ENCODE results near the gene GNA12.

The GNA12 gene

GRCh38 chr7:2844153-2845033 is at the start of gene GNA12:
Gene GNA12, minus strand, starts transcription at chr7:2844308. Its CDS starts 147 bp downstream, at chr7:2844161.
- Mint-ChIP-seq H3K4me3 (peak within 1 kb of the TSS; percentile 91), H3K9me3 (no peaks in the 10 kb centered on the region), H3K27ac (peak within 1 kb of the TSS; percentile 87), H3K36me3 (peaks cover 12% of the 10 kb centered on the region), H3K4me1 (peaks cover 31% of the 10 kb centered on the region), H3K27me3 (no peaks in the 10 kb centered on the region)
- DNase-seq (ENCODE audit: low spot score in 2 of 2) (peak; percentile 96 to 98), ATAC-seq (ENCODE audit: low read depth) (peak; percentile 90)

- no peak for DNase-seq (ENCODE audit: low spot score in 2 of 2)
Measured at GRCh38 chr7:2893411-2893861, 49.3 kb upstream of the GNA12 start.

GRCh38 chr7:2892549-2892948 is 48.4 kb upstream of the GNA12 start:
- Mint-ChIP-seq H3K4me1 (peaks cover 28% of the 10 kb centered on the region), H3K36me3 (no peaks in the 10 kb centered on the region), H3K4me3 (peak overlapping the region; percentile 39), H3K27me3 (peaks cover 2% of the 10 kb centered on the region), H3K27ac (no peak overlapping the region), H3K9me3 (no peaks in the 10 kb centered on the region)
- DNase-seq (ENCODE audit: low spot score in 2 of 2) (no peak), ATAC-seq (ENCODE audit: low read depth) (no peak)

More at GRCh38 chr7:2893411-2893861, 49.3 kb upstream of the GNA12 start:
- Mint-ChIP-seq H3K27ac (peak overlapping the region; percentile 89), H3K36me3 (no peaks in the 10 kb centered on the region), H3K4me1 (peaks cover 28% of the 10 kb centered on the region), H3K4me3 (peak overlapping the region; percentile 46), H3K27me3 (peaks cover 2% of the 10 kb centered on the region), H3K9me3 (no peaks in the 10 kb centered on the region)
- no peak for ATAC-seq (ENCODE audit: low read depth)

- H3K27ac Mint-ChIP-seq = no peak overlapping the region
Measured at GRCh38 chr7:2887816-2888215, 43.7 kb upstream of the GNA12 start.

GRCh38 chr7:2886900-2887299 is 42.8 kb upstream of the GNA12 start:
- no peak overlapping the region for H3K4me3 Mint-ChIP-seq
- peak overlapping the region; percentile 45 for H3K27ac Mint-ChIP-seq

More at GRCh38 chr7:2887816-2888215, 43.7 kb upstream of the GNA12 start:
- H3K27me3 Mint-ChIP-seq = peaks cover 2% of the 10 kb centered on the region
- H3K4me3 Mint-ChIP-seq = no peak overlapping the region
- DNase-seq (ENCODE audit: low spot score in 2 of 2) = no peak
- H3K4me1 Mint-ChIP-seq = peaks cover 10% of the 10 kb centered on the region
- no peak for ATAC-seq (ENCODE audit: low read depth)
- no peaks in the 10 kb centered on the region for H3K9me3 Mint-ChIP-seq
- no peaks in the 10 kb centered on the region for H3K36me3 Mint-ChIP-seq

GRCh38 chr7:2886391-2886790 is 42.3 kb upstream of the GNA12 start:
- no peak for DNase-seq (ENCODE audit: low spot score in 2 of 2)
- Mint-ChIP-seq H3K4me1 (peaks cover 6% of the 10 kb centered on the region), H3K27me3 (peaks cover 2% of the 10 kb centered on the region), H3K36me3 (no peaks in the 10 kb centered on the region), H3K27ac (peak overlapping the region; percentile 45), H3K9me3 (no peaks in the 10 kb centered on the region), H3K4me3 (no peak overlapping the region)
- no peak for ATAC-seq (ENCODE audit: low read depth)

More at GRCh38 chr7:2886900-2887299, 42.8 kb upstream of the GNA12 start:
- H3K27me3 Mint-ChIP-seq = peaks cover 2% of the 10 kb centered on the region
- H3K4me1 Mint-ChIP-seq = peaks cover 6% of the 10 kb centered on the region
- H3K36me3 Mint-ChIP-seq = no peaks in the 10 kb centered on the region
- ATAC-seq (ENCODE audit: low read depth) (peak; percentile 83), DNase-seq (ENCODE audit: low spot score in 2 of 2) (peak; percentile 42 to 55)
- no peaks in the 10 kb centered on the region for H3K9me3 Mint-ChIP-seq

GRCh38 chr7:2884161-2884560 is 40.1 kb upstream of the GNA12 start:
- no peaks in the 10 kb centered on the region for H3K27me3 Mint-ChIP-seq
- no peaks in the 10 kb centered on the region for H3K9me3 Mint-ChIP-seq
- no peak overlapping the region for H3K27ac Mint-ChIP-seq
- H3K36me3 Mint-ChIP-seq = no peaks in the 10 kb centered on the region
- H3K4me3 Mint-ChIP-seq = no peak overlapping the region
- H3K4me1 Mint-ChIP-seq = peaks cover 11% of the 10 kb centered on the region
- ATAC-seq (ENCODE audit: low read depth) = no peak
- no peak for DNase-seq (ENCODE audit: low spot score in 2 of 2)

- H3K27ac Mint-ChIP-seq = no peak overlapping the region
- ATAC-seq (ENCODE audit: low read depth) (no peak), DNase-seq (ENCODE audit: low spot score in 2 of 2) (no peak)
- no peak overlapping the region for H3K4me3 Mint-ChIP-seq
- peaks cover 18% of the 10 kb centered on the region for H3K4me1 Mint-ChIP-seq
- no peaks in the 10 kb centered on the region for H3K27me3 Mint-ChIP-seq
- no peaks in the 10 kb centered on the region for H3K9me3 Mint-ChIP-seq
- no peaks in the 10 kb centered on the region for H3K36me3 Mint-ChIP-seq
Measured at GRCh38 chr7:2883101-2883500, 39.0 kb upstream of the GNA12 start.

GRCh38 chr7:2882111-2882510 is 38.0 kb upstream of the GNA12 start:
- peaks cover 18% of the 10 kb centered on the region for H3K4me1 Mint-ChIP-seq
- no peak overlapping the region for H3K4me3 Mint-ChIP-seq
- no peaks in the 10 kb centered on the region for H3K36me3 Mint-ChIP-seq
- H3K27ac Mint-ChIP-seq = no peak overlapping the region
- H3K27me3 Mint-ChIP-seq = no peaks in the 10 kb centered on the region
- no peaks in the 10 kb centered on the region for H3K9me3 Mint-ChIP-seq
- ATAC-seq (ENCODE audit: low read depth) = no peak
- no peak for DNase-seq (ENCODE audit: low spot score in 2 of 2)

- H3K27ac Mint-ChIP-seq = no peak overlapping the region
- H3K4me1 Mint-ChIP-seq = peaks cover 15% of the 10 kb centered on the region
- ATAC-seq (ENCODE audit: low read depth) (no peak), DNase-seq (ENCODE audit: low spot score in 2 of 2) (no peak)
- H3K36me3 Mint-ChIP-seq = no peaks in the 10 kb centered on the region
- H3K27me3 Mint-ChIP-seq = no peaks in the 10 kb centered on the region
- no peaks in the 10 kb centered on the region for H3K9me3 Mint-ChIP-seq
- H3K4me3 Mint-ChIP-seq = no peak overlapping the region
Measured at GRCh38 chr7:2880874-2881533, 36.9 kb upstream of the GNA12 start.

- Mint-ChIP-seq H3K9me3 (no peaks in the 10 kb centered on the region), H3K4me1 (peaks cover 18% of the 10 kb centered on the region), H3K36me3 (no peaks in the 10 kb centered on the region), H3K27me3 (no peaks in the 10 kb centered on the region), H3K27ac (no peak overlapping the region), H3K4me3 (no peak overlapping the region)
- DNase-seq (ENCODE audit: low spot score in 2 of 2) = no peak
- ATAC-seq (ENCODE audit: low read depth) = no peak
Measured at GRCh38 chr7:2880051-2880450, 35.9 kb upstream of the GNA12 start.

GRCh38 chr7:2879354-2879753 is 35.2 kb upstream of the GNA12 start:
- Mint-ChIP-seq H3K27ac (no peak overlapping the region), H3K36me3 (no peaks in the 10 kb centered on the region), H3K27me3 (no peaks in the 10 kb centered on the region), H3K4me1 (peaks cover 18% of the 10 kb centered on the region), H3K9me3 (no peaks in the 10 kb centered on the region), H3K4me3 (no peak overlapping the region)
- no peak for ATAC-seq (ENCODE audit: low read depth)
- DNase-seq (ENCODE audit: low spot score in 2 of 2) = no peak

GRCh38 chr7:2878306-2878705 is 34.2 kb upstream of the GNA12 start:
- H3K9me3 Mint-ChIP-seq = no peaks in the 10 kb centered on the region
- H3K27me3 Mint-ChIP-seq = no peaks in the 10 kb centered on the region
- H3K27ac Mint-ChIP-seq = no peak overlapping the region
- no peak for ATAC-seq (ENCODE audit: low read depth)
- peaks cover 23% of the 10 kb centered on the region for H3K4me1 Mint-ChIP-seq
- no peak overlapping the region for H3K4me3 Mint-ChIP-seq
- DNase-seq (ENCODE audit: low spot score in 2 of 2) = no peak
- no peaks in the 10 kb centered on the region for H3K36me3 Mint-ChIP-seq

GRCh38 chr7:2876031-2876731 is 32.1 kb upstream of the GNA12 start:
- Mint-ChIP-seq H3K36me3 (no peaks in the 10 kb centered on the region), H3K27ac (no peak overlapping the region), H3K4me3 (no peak overlapping the region), H3K9me3 (no peaks in the 10 kb centered on the region), H3K4me1 (peaks cover 30% of the 10 kb centered on the region), H3K27me3 (no peaks in the 10 kb centered on the region)
- ATAC-seq (ENCODE audit: low read depth) (no peak), DNase-seq (ENCODE audit: low spot score in 2 of 2) (no peak)
